H1 (cell line): ENCODE measurements around the gene UCN3. TPM values are rescaled to one million over a fixed set of nuclear protein-coding genes. Genes with fewer than 3 reads are reported as not detected.

Experiments used
- CTCF ChIA-PET: fragments of 300-600 bp; sonication (Branson Sonifier 250); formaldehyde crosslinking; loops from one replicate; lab custom pipeline; 2021; ENCODE audit not compliant: partially characterized antibody; lab: Charles Lee
- POLR2A ChIA-PET: fragments of 300-600 bp; sonication (Branson Sonifier 250); formaldehyde crosslinking; loops from one replicate; lab custom pipeline; 2021; ENCODE audit warnings: inconsistent platforms; ENCODE audit not compliant: partially characterized antibody; lab: Charles Lee
- DNase-seq, 2 experiments: peaks; one replicate each; pipeline versions ENCODE4 v3.0.0 to v3.0.0-alpha.2; 2010 to 2022; ENCODE audit warnings: low spot score in 2 of 2, low read depth in 1 of 2, mixed read lengths in 1 of 2
- FAIRE-seq: peaks from 2 replicates; lab custom pipeline; 2011; peaks lifted over from hg19 to GRCh38; lab: Jason Lieb, UNC
- H2AFZ ChIP-seq: 2 replicates; pipeline ENCODE4 v1.8.1; 2012; ENCODE audit warnings: low read length, inconsistent platforms
- H2AK5ac ChIP-seq: 2 replicates; pipeline ENCODE4 v1.6.1; 2013; ENCODE audit warnings: low read depth, low read length
- H2BK120ac ChIP-seq: replicated peaks from 2 replicates; pipeline ENCODE3; 2013; ENCODE audit warnings: low read depth, low read length, inconsistent platforms
- H2BK12ac ChIP-seq: 2 replicates; pipeline ENCODE4 v1.6.1; 2013; ENCODE audit warnings: low read depth, low read length
- H2BK15ac ChIP-seq: 2 replicates; pipeline ENCODE4 v1.6.1; 2013; ENCODE audit warnings: low read length
- H2BK20ac ChIP-seq: 2 replicates; pipeline ENCODE4 v1.6.1; 2013; ENCODE audit warnings: low read length
- H2BK5ac ChIP-seq: 2 replicates; pipeline ENCODE4 v1.6.1; 2013; ENCODE audit warnings: low read depth, low read length
- H3K14ac ChIP-seq: 2 replicates; pipeline ENCODE4 v1.6.1; 2013; ENCODE audit warnings: inconsistent platforms; ENCODE audit not compliant: insufficient read length
- H3K18ac ChIP-seq: 2 replicates; pipeline ENCODE4 v1.6.1; 2013; ENCODE audit warnings: low read length; ENCODE audit errors: extremely low read depth
- H3K23ac ChIP-seq: 2 replicates; pipeline ENCODE4 v1.6.1; 2013; ENCODE audit warnings: inconsistent platforms; ENCODE audit not compliant: insufficient read length
- H3K23me2 ChIP-seq: 2 replicates; pipeline ENCODE4 v1.6.1; 2013; ENCODE audit warnings: low read depth, low read length
- H3K27ac ChIP-seq: 2 replicates; pipeline ENCODE4 v1.6.1; 2011; ENCODE audit warnings: low read depth, low read length, inconsistent platforms
- H3K27me3 ChIP-seq, 4 experiments: replicated peaks in 1 of 4; 1 replicate in 1 of 4; 2 replicates in 3 of 4; pipeline versions ENCODE4 v1.6.1 to v1.8.1; 2011 to 2013; ENCODE audit warnings: low read length in 3 of 4, mild to moderate bottlenecking in 3 of 4, inconsistent platforms in 2 of 4, mixed read lengths in 2 of 4, moderate library complexity in 1 of 4; ENCODE audit not compliant: control insufficient read depth in 3 of 4, insufficient read depth in 3 of 4; ENCODE audit errors: extremely low read depth in 1 of 4
- H3K36me3 ChIP-seq, 4 experiments: 2 replicates each; pipeline versions ENCODE4 v1.6.1 to v1.8.1; 2011 to 2013; ENCODE audit warnings: mild to moderate bottlenecking in 4 of 4, low read length in 3 of 4, moderate library complexity in 2 of 4, control low read depth in 1 of 4, inconsistent platforms in 1 of 4; ENCODE audit not compliant: insufficient read depth in 4 of 4, control insufficient read depth in 2 of 4
- H3K4ac ChIP-seq: replicated peaks from 2 replicates; pipeline ENCODE3; 2013; ENCODE audit warnings: low read length, low read depth, mixed read lengths, inconsistent platforms; ENCODE audit not compliant: insufficient read length
- H3K4me1 ChIP-seq, 4 experiments: replicated peaks in 1 of 4; 1 replicate in 1 of 4; 2 replicates in 3 of 4; pipeline versions ENCODE4 v1.6.1 to v1.8.1; 2011 to 2013; ENCODE audit warnings: low read length in 3 of 4, inconsistent platforms in 2 of 4, mixed read lengths in 1 of 4; ENCODE audit not compliant: insufficient read depth in 4 of 4, control insufficient read depth in 3 of 4
- H3K4me2 ChIP-seq, 2 experiments: 2 replicates each; pipeline versions ENCODE4 v1.6.1 to v1.8.1; 2011 to 2013; ENCODE audit warnings: low read depth in 2 of 2, low read length in 2 of 2, control low read depth in 1 of 2, inconsistent platforms in 1 of 2, mild to moderate bottlenecking in 1 of 2; ENCODE audit not compliant: insufficient read depth in 1 of 2
- H3K4me3 ChIP-seq, 4 experiments: fragments of 200-600, 300-600 bp in 1 of 4; sonication (generic), shearing (Covaris generic), sonication (Bioruptor Twin) in 1 of 4; 2 replicates each; pipeline versions ENCODE4 v1.5.1 to v1.8.1; 2011 to 2016; ENCODE audit warnings: low read length in 4 of 4, low read depth in 3 of 4, control low read depth in 2 of 4, inconsistent platforms in 2 of 4, mild to moderate bottlenecking in 2 of 4, mixed read lengths in 1 of 4, moderate library complexity in 1 of 4; ENCODE audit not compliant: insufficient read depth in 2 of 4; ENCODE audit errors: extremely low read depth in 1 of 4
- H3K56ac ChIP-seq: replicated peaks from 2 replicates; pipeline ENCODE3; 2013; ENCODE audit warnings: low read depth, mild to moderate bottlenecking, mixed read lengths, low read length, inconsistent platforms; ENCODE audit not compliant: insufficient read length
- H3K79me1 ChIP-seq: 2 replicates; pipeline ENCODE4 v1.6.1; 2013; ENCODE audit warnings: low read depth, low read length, control low read depth
- H3K79me2 ChIP-seq, 2 experiments: 2 replicates each; pipeline versions ENCODE4 v1.6.1 to v1.8.1; 2012 to 2013; ENCODE audit warnings: low read length in 2 of 2, mild to moderate bottlenecking in 2 of 2, inconsistent platforms in 1 of 2; ENCODE audit not compliant: insufficient read depth in 2 of 2, control insufficient read depth in 1 of 2
- H3K9ac ChIP-seq, 4 experiments: replicated peaks in 1 of 4; 1 replicate in 1 of 4; 2 replicates in 3 of 4; pipeline versions ENCODE4 v1.6.1 to v1.8.1; 2011 to 2013; ENCODE audit warnings: low read depth in 3 of 4, low read length in 3 of 4, control low read depth in 2 of 4, mild to moderate bottlenecking in 2 of 4, moderate library complexity in 2 of 4, inconsistent platforms in 1 of 4; ENCODE audit errors: extremely low read depth in 1 of 4
- H3K9me3 ChIP-seq, 2 experiments: 2 replicates each; pipeline versions ENCODE4 v1.6.1 to v1.8.1; 2012 to 2013; ENCODE audit warnings: mild to moderate bottlenecking in 2 of 2, moderate library complexity in 2 of 2, control low read depth in 1 of 2, inconsistent platforms in 1 of 2, low read depth in 1 of 2, low read length in 1 of 2, mixed read lengths in 1 of 2; ENCODE audit not compliant: insufficient read depth in 2 of 2
- H4K20me1 ChIP-seq, 2 experiments: replicated peaks in 1 of 2; 2 replicates each; pipeline versions ENCODE3 to v1.8.1; 2011 to 2013; ENCODE audit warnings: inconsistent platforms in 2 of 2, low read length in 2 of 2, mild to moderate bottlenecking in 1 of 2; ENCODE audit not compliant: insufficient read depth in 2 of 2, control insufficient read depth in 1 of 2
- H4K5ac ChIP-seq: 2 replicates; pipeline ENCODE4 v1.6.1; 2013; ENCODE audit warnings: low read length, low read depth, mixed read lengths, inconsistent platforms; ENCODE audit not compliant: insufficient read length
- H4K8ac ChIP-seq: 2 replicates; pipeline ENCODE4 v1.8.0; 2013; ENCODE audit warnings: mild to moderate bottlenecking, moderate library complexity, low read length, inconsistent platforms; ENCODE audit not compliant: insufficient read depth; ENCODE audit errors: extremely low read depth
- H4K91ac ChIP-seq: replicated peaks from 2 replicates; pipeline ENCODE3; 2013; ENCODE audit warnings: low read length, mixed read lengths, inconsistent platforms; ENCODE audit not compliant: insufficient read length
- ASH2L ChIP-seq: fragments of 200-600, 300-600 bp; sonication (generic); IDR thresholded peaks from one replicate; pipeline ENCODE4 v1.7.1; 2017; ENCODE audit warnings: low read length
- BCL11A ChIP-seq, 2 experiments: IDR thresholded peaks; one replicate each; pipeline ENCODE4 v1.6.1; 2011; ENCODE audit warnings: low read depth in 2 of 2, low read length in 2 of 2, mild to moderate bottlenecking in 2 of 2
- GTF2F1 ChIP-seq: IDR thresholded peaks from 2 replicates; pipeline ENCODE4 v1.6.1; 2012; ENCODE audit warnings: low read depth, low read length, improper control_type of control experiment, borderline replicate concordance
- JUN ChIP-seq: IDR thresholded peaks from 2 replicates; pipeline ENCODE4 v1.6.1; 2011; ENCODE audit warnings: low read depth, mild to moderate bottlenecking, improper control_type of control experiment, low read length
- KDM5A ChIP-seq: fragments of 200-600 bp; IDR thresholded peaks from 2 replicates; pipeline ENCODE4 v1.7.1; 2012; ENCODE audit warnings: mild to moderate bottlenecking, low read length, inconsistent platforms, mixed read lengths
- MAFK ChIP-seq: IDR thresholded peaks from 2 replicates; pipeline ENCODE4 v1.6.1; 2012; ENCODE audit warnings: low read depth, mild to moderate bottlenecking, improper control_type of control experiment, low read length
- NRF1 ChIP-seq: IDR thresholded peaks from 2 replicates; pipeline ENCODE4 v1.6.1; 2011; ENCODE audit warnings: mild to moderate bottlenecking, low read depth, low read length, improper control_type of control experiment
- POLR2A ChIP-seq, 2 experiments: IDR thresholded peaks; 1 replicate in 1 of 2; 2 replicates in 1 of 2; pipeline ENCODE4 v1.6.1; 2011; ENCODE audit warnings: low read depth in 2 of 2, low read length in 2 of 2, mild to moderate bottlenecking in 2 of 2; ENCODE audit errors: control extremely low read depth in 1 of 2
- POLR2AphosphoS5 ChIP-seq: IDR thresholded peaks from 2 replicates; pipeline ENCODE4 v1.6.1; 2011; ENCODE audit warnings: low read depth, low read length
- RNF2 ChIP-seq: fragments of 200-900, 300-1000 bp; sonication (generic); IDR thresholded peaks from 2 replicates; pipeline ENCODE4 v1.7.1; 2016; ENCODE audit warnings: borderline replicate concordance, low read depth, mild to moderate bottlenecking, antibody characterized with exemption, low read length; ENCODE audit not compliant: poor library complexity, severe bottlenecking; ENCODE audit errors: missing control alignments
- SP1 ChIP-seq: IDR thresholded peaks from 2 replicates; pipeline ENCODE4 v1.6.1; 2011; ENCODE audit warnings: low read depth, low read length
- SUZ12 ChIP-seq: fragments of 200-600 bp; sonication (generic); IDR thresholded peaks from 2 replicates; pipeline ENCODE4 v1.6.1; 2012; ENCODE audit warnings: mild to moderate bottlenecking, inconsistent platforms, low read length, moderate library complexity, mixed read lengths
- TAF7 ChIP-seq: optimal IDR thresholded peaks from 2 replicates; pipeline ENCODE3; 2011; ENCODE audit warnings: low read depth, mild to moderate bottlenecking, inconsistent platforms, low read length, moderate library complexity, borderline replicate concordance
- TCF12 ChIP-seq: IDR thresholded peaks from 2 replicates; pipeline ENCODE4 v1.6.1; 2011; ENCODE audit warnings: low read depth, mild to moderate bottlenecking, low read length
- YY1 ChIP-seq: IDR thresholded peaks from 2 replicates; pipeline ENCODE4 v1.6.1; 2011; ENCODE audit warnings: low read depth, mild to moderate bottlenecking, low read length
- ZNF274 ChIP-seq: IDR thresholded peaks from 2 replicates; pipeline ENCODE4 v1.7.0; 2012; ENCODE audit warnings: low read length, borderline replicate concordance; ENCODE audit errors: extremely low read depth
- WGBS, 2 experiments: shearing (Covaris generic) in 1 of 2; methylation state at CpG; one replicate each; pipeline versions ENCODE4 v1.1.6 to v1.1.7; 2013 to 2015; ENCODE audit warnings: low lambda C conversion rate in 2 of 2, mixed read lengths in 2 of 2, inconsistent platforms in 1 of 2, low coverage in 1 of 2, missing lambda C conversion rate in 1 of 2; ENCODE audit not compliant: insufficient replicate concordance in 2 of 2, insufficient coverage in 1 of 2, insufficient read length in 1 of 2; ENCODE audit errors: extremely low coverage in 1 of 2, missing lambda C conversion rate in 1 of 2; 5-methylcytosine and 5-hydroxymethylcytosine counted together
- polyA plus RNA-seq, 7 experiments: library from polyadenylated mRNA; depleted of rRNA in 3 of 7; stranded (reverse) in 5 of 7; unstranded in 2 of 7; fragments of >200 nt in 5 of 7; fragments of 200-250 nt in 2 of 7; gene quantifications; 1 replicate in 5 of 7; 2 replicates in 1 of 7; 4 replicates in 1 of 7; pipeline versions ENCODE4 v1.2.1 to v1.2.3, GENCODE V29; 2011 to 2013; ENCODE audit warnings: missing spikeins in 2 of 7, mixed read lengths in 2 of 7
- total RNA-seq: library from RNA; stranded (reverse); fragmentation: NEBNext Ultra II Directional; extraction: Animal tissue kit (Norgen Biotek cat#: 25700); gene quantifications from 2 replicates; pipeline ENCODE4 v1.2.1, GENCODE V29; 2021

Gene UCN3
- total and polyA plus RNA-seq, 2 of the 8 experiments (the other 6 are each of a cell fraction or from before 2014, with no cell fraction given), result not detected

DNA sequence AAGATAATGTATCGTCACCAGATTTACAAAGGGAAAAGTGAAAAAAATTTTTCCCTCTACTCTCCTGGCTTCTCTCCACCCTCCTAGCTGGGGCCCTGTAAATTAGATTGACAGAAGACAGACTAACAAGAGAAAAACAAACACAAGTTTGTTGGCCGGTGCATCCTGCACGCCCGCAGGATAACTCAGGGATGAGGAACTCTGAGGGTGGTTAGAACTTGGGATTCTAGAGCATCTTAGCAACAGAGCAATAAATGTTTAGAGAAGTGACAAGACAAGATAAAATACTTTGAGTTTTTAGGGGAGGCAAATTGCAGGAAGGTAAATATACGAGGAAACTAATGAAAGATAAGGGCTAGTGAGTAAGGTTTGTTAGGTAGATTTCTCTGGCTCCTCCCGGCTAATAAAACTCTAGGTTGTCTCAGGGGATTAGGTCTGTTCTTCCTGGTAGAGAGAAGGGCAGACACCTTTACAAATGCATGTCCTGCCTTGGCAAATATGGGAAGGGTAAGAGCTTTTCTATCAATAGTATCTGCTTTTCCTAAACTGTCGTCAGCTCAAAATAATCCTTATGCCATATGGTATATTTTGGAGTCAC lies 4.3 kb upstream of the UCN3 start:
- Histone ChIP-seq H3K18ac (no peak overlapping the region), H2AFZ (no peak overlapping the region), H2BK5ac (no peak overlapping the region), H3K9me3 (no peaks in the 10 kb centered on the region), H3K23ac (no peak overlapping the region), H4K20me1 (no peaks in the 10 kb centered on the region), H3K4me1 (no peaks in the 10 kb centered on the region), H2BK15ac (no peak overlapping the region), H3K14ac (no peak overlapping the region), H2BK120ac (no peak overlapping the region), H4K91ac (no peak overlapping the region), H3K27me3 (no peaks in the 10 kb centered on the region; a peak in 1 of 7 replicates), H3K79me2 (no peaks in the 10 kb centered on the region), H3K27ac (no peak overlapping the region), H2BK12ac (no peak overlapping the region), H4K5ac (no peak overlapping the region), H3K4ac (no peak overlapping the region), H3K79me1 (no peaks in the 10 kb centered on the region), H2AK5ac (no peak overlapping the region), H2BK20ac (no peak overlapping the region), H3K36me3 (no peaks in the 10 kb centered on the region), H3K56ac (no peak overlapping the region), H3K4me3 (no peak overlapping the region), H4K8ac (no peak overlapping the region), H3K4me2 (no peak overlapping the region), H3K23me2 (no peaks in the 10 kb centered on the region), H3K9ac (no peak overlapping the region)
- DNase-seq (no peak), FAIRE-seq (no peak)
- no peak for TF ChIP-seq JUN
- TF ChIP-seq TCF12, result no peak
- no peak for TF ChIP-seq KDM5A
- TF ChIP-seq SUZ12, result no peak
- TF ChIP-seq YY1, result no peak
- TF ChIP-seq POLR2A (IDR thresholded peaks at IDR 0.05; ENCODE audit: control extremely low read depth in 1 of 2, low read depth in 2 of 2, low read length in 2 of 2), result no peak
- no peak for TF ChIP-seq MAFK
- no peak for TF ChIP-seq RNF2
- no peak for TF ChIP-seq TAF7
- TF ChIP-seq BCL11A (IDR thresholded peaks at IDR 0.05; ENCODE audit: low read depth in 2 of 2, low read length in 2 of 2), result no peak
- TF ChIP-seq GTF2F1, result no peak
- no peak for TF ChIP-seq NRF1
- no peak for TF ChIP-seq POLR2AphosphoS5
- no peak for TF ChIP-seq ASH2L
- TF ChIP-seq SP1, result no peak
- no peak for TF ChIP-seq ZNF274
- ChIA-PET CTCF (no interaction called here), POLR2A (no interaction called here)
- 91% methylated on average over 7 of the region's 7 CpGs; no CpG with 5 or more reads in 1 of the 2 experiments for WGBS, 2 experiments
